MCF 10A (cell line): ENCODE results near the gene AK5. TPM values are rescaled to one million over a fixed set of nuclear protein-coding genes. Genes with fewer than 3 reads are reported as not detected.
"Not testable (repeated sequence)": the region's sequence is repeated elsewhere in the genome, so short reads cannot be mapped to it uniquely, and the experiment has no call there.

ENCODE experiments used
- BruUV-seq: library from RNA; stranded (reverse); fragments of 400-500 nt; replicated peaks from 2 replicates; lab custom pipeline; 2021; lab: Mats Ljungman, UMichigan
- CTCF ChIA-PET: fragments of 300-600 bp; sonication (Branson Sonifier 250); formaldehyde crosslinking; extraction: SDS; loops from one replicate; lab custom pipeline; 2021; ENCODE audit warnings: antibody characterized with exemption, inconsistent platforms; lab: Yijun Ruan, JAX
- POLR2A ChIA-PET: fragments of 300-600, 350-650 bp; sonication (Branson Sonifier 250); formaldehyde crosslinking; extraction: SDS; loops from one replicate; lab custom pipeline; 2020; ENCODE audit warnings: antibody characterized with exemption, inconsistent platforms; lab: Yijun Ruan, JAX
- DNase-seq: peaks from one replicate; pipeline ENCODE4 v3.0.0-alpha.2; 2018; ENCODE audit not compliant: unreplicated experiment
- H3K27ac Mint-ChIP-seq: one replicate; pipeline ENCODE4 v1.8.0; 2022; ENCODE audit warnings: mild to moderate bottlenecking, low read depth, mixed read lengths; ENCODE audit not compliant: unreplicated experiment
- H3K27me3 Mint-ChIP-seq: one replicate; pipeline ENCODE4 v1.8.0; 2022; ENCODE audit warnings: mixed read lengths; ENCODE audit not compliant: insufficient read depth, unreplicated experiment
- H3K36me3 Mint-ChIP-seq: one replicate; pipeline ENCODE4 v1.8.0; 2022; ENCODE audit warnings: mild to moderate bottlenecking, moderate library complexity, mixed read lengths; ENCODE audit not compliant: insufficient read depth, unreplicated experiment
- H3K4me1 Mint-ChIP-seq: one replicate; pipeline ENCODE4 v1.8.0; 2022; ENCODE audit warnings: mixed read lengths; ENCODE audit not compliant: insufficient read depth, unreplicated experiment
- H3K4me3 Mint-ChIP-seq: one replicate; pipeline ENCODE4 v1.8.0; 2022; ENCODE audit warnings: mild to moderate bottlenecking, moderate library complexity, mixed read lengths; ENCODE audit not compliant: unreplicated experiment
- H3K9me3 Mint-ChIP-seq: one replicate; pipeline ENCODE4 v1.8.0; 2022; ENCODE audit warnings: mixed read lengths; ENCODE audit not compliant: unreplicated experiment
- intact Hi-C: fragments of 100-400 bp; cut with micrococcal nuclease; formaldehyde crosslinking; loops from 2 replicates; pipeline ENCODE4 v1.14.1; 2022
- total RNA-seq: library from RNA; stranded (reverse); gene quantifications from 2 replicates; pipeline ENCODE4 v1.2.3, GENCODE V29; 2022
- TF ChIP-seq, protein P1 (sequence below): fragments of 200-600 bp; IDR thresholded peaks from one replicate; pipeline ENCODE4 v1.8.0; 2022; ENCODE audit warnings: antibody characterized with exemption, mild to moderate bottlenecking; ENCODE audit not compliant: unreplicated experiment

Gene AK5
- total RNA-seq, 1 experiment from 2014 or later: not detected

DNA sequence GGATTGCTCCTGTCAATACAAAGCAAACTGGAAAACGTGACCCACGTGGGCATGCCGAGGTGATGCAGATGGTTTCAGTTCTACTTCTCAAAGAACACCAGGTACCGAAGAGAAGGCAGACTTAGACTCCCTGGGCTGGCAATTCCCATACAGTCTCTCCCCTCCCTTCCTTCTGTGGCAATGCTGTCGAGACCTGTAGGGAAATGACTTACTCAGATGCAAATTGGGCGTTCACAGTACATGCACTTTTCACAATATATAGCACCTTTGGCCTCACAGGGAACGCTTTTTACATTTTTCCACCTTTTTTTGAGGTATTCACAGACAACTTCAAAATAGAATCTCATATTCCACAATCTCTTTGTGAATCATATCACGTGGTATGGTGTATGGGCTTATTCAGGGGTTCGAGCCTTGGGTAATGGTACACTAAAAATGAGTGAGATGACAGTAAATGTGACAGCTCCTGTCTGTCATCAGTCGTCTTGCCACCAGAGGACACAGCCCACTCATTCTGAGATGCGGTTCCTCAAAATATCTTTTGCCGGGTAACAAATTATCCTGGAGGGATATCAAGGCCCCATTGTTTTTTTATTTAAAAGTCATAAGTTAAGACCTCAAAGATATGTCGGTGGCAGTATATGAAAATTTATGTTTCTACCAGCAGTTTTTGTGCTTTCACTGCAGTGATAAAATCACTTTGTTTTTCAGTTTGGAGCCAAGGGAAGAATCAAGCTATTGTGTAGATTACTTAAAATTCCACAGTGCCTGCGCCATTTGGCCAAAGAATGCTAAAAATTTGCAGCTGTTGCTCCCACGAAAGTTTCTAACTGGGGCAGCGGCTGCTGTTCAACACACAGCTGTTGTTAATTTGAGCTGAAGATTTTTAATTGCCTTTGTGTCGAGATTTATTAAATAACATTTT lies 232.3 kb downstream of the AK5 start:
- TF ChIP-seq, protein P1, sequence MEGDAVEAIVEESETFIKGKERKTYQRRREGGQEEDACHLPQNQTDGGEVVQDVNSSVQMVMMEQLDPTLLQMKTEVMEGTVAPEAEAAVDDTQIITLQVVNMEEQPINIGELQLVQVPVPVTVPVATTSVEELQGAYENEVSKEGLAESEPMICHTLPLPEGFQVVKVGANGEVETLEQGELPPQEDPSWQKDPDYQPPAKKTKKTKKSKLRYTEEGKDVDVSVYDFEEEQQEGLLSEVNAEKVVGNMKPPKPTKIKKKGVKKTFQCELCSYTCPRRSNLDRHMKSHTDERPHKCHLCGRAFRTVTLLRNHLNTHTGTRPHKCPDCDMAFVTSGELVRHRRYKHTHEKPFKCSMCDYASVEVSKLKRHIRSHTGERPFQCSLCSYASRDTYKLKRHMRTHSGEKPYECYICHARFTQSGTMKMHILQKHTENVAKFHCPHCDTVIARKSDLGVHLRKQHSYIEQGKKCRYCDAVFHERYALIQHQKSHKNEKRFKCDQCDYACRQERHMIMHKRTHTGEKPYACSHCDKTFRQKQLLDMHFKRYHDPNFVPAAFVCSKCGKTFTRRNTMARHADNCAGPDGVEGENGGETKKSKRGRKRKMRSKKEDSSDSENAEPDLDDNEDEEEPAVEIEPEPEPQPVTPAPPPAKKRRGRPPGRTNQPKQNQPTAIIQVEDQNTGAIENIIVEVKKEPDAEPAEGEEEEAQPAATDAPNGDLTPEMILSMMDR: no peak
- ChIA-PET CTCF (interaction anchor here (1.1 to 2.7 kb wide), 3 partner anchors 14 to 228 kb away, joined by 3 to 14 read pairs (median 4); no protein-coding TSS in a partner anchor), POLR2A (no interaction called here)
- Mint-ChIP-seq H3K9me3 (no peaks in the 10 kb centered on the region), H3K4me1 (no peaks in the 10 kb centered on the region), H3K27ac (no peak overlapping the region), H3K4me3 (no peak overlapping the region), H3K27me3 (no peaks in the 10 kb centered on the region), H3K36me3 (no peaks in the 10 kb centered on the region)
- BruUV-seq: no TSS peak
- no peak for DNase-seq
- intact Hi-C loops: no loop called here

DNA sequence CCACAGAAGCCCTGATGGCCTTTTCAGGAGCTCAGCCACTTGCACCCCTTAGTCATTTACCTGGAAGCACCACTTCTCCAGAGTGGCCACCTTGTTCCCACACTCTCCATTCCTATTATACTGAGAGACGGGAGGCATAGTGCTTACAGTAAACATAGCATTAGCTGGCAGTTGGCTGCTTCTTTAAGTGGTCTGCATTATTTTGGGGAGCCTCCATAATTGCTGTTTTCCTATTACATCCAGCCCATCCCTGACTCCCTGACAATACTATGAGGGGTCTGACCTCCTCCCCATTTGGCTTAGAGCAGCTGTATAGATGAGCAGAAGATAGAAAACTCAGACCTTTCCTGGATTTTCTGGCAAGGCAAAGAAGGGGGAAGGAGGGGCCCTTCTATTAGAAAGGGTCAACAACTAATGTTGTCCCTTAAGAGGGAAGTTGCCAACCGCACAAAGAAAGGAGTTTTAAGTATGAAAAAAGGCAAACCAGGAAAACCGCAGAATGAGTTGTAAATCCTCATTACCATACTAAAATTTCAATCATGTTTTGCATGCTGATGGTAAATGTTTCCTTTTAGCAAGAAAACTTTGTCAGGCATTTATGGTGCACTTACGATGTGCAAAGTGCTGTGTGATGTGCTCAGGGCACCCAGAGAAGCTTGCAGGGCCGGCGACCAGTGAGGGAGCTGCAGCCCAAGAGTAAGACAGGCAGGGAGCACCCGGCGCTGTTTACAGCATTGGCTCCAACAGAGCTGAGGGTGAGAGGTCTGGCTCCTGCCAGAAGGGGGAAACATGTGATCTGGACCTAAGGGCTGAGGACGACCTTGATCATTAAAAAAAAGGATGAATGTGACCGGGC lies 233.3 kb downstream of the AK5 start:
- intact Hi-C loops: no loop called here
- H3K4me3 Mint-ChIP-seq: no peak overlapping the region
- no peaks in the 10 kb centered on the region for H3K36me3 Mint-ChIP-seq
- no peaks in the 10 kb centered on the region for H3K27me3 Mint-ChIP-seq
- no peaks in the 10 kb centered on the region for H3K4me1 Mint-ChIP-seq
- no peak for DNase-seq
- no peak overlapping the region for H3K27ac Mint-ChIP-seq
- ChIA-PET CTCF (interaction anchor here (0.6 to 2.7 kb wide), 3 partner anchors 11 to 18 kb away, joined by 3 to 14 read pairs (median 4); no protein-coding TSS in a partner anchor), POLR2A (no interaction called here)
- TF ChIP-seq, protein P1: no peak
- BruUV-seq: no TSS peak
- H3K9me3 Mint-ChIP-seq: no peaks in the 10 kb centered on the region

DNA sequence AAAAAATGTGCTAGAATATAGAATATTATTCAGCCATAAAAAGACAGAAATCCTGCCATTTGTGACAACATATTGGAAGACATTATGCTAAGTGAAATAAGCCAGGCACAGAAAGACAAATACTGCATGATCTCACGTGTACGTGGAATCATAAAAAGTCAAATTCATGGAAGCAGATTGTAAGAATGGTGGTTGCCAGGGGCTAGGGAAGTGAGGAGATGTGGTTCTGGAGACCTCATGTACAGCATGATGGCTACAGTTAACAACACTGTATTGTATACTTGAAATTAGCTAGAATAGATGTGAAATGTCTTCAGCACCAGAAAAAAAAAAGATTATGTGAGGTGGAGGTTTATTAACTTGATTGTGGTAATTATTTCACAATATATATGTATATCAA lies 234.3 kb downstream of the AK5 start:
- H3K4me3 Mint-ChIP-seq: no peak overlapping the region
- no peaks in the 10 kb centered on the region for H3K9me3 Mint-ChIP-seq
- no peak for DNase-seq
- ChIA-PET CTCF (interaction anchor here (0.7 to 2.7 kb wide), 2 partner anchors 17 to 73 kb away, joined by 3 to 14 read pairs; no protein-coding TSS in a partner anchor), POLR2A (no interaction called here)
- no TSS peak for BruUV-seq
- H3K27me3 Mint-ChIP-seq: no peaks in the 10 kb centered on the region
- intact Hi-C loops: no loop called here
- no peaks in the 10 kb centered on the region for H3K4me1 Mint-ChIP-seq
- H3K27ac Mint-ChIP-seq: no peak overlapping the region
- TF ChIP-seq, protein P1: no peak
- no peaks in the 10 kb centered on the region for H3K36me3 Mint-ChIP-seq

DNA sequence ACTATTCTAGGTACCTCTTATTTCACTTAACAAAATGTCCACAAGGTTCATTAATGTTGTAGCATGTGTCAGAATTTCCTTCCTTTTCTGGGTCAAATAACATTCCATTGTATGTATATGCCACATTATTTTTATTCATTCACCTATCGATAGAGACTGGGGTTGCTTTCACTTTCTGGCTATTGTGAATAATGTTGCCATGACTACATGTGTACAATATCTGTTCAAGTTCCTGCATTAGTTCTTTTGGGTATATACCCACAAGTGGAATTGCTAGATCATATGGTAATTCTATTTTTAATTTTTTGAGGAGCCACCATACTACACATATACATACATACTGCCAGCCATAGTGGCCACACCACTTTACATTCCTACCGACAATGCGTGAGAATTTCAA lies 242.2 kb downstream of the AK5 start:
- Mint-ChIP-seq H3K27ac (no peak overlapping the region), H3K4me1 (no peaks in the 10 kb centered on the region), H3K9me3 (peaks cover 7% of the 10 kb centered on the region), H3K36me3 (no peaks in the 10 kb centered on the region), H3K4me3 (no peak overlapping the region), H3K27me3 (no peaks in the 10 kb centered on the region)
- intact Hi-C loops: no loop called here
- DNase-seq: no peak
- no TSS peak for BruUV-seq
- TF ChIP-seq, protein P1: no peak
- ChIA-PET CTCF (interaction anchor here (3.5 kb wide), 1 partner anchor 10 kb away, joined by 15 read pairs; no protein-coding TSS in a partner anchor), POLR2A (interaction anchor here (1.0 kb wide), 1 partner anchor 90 kb away, joined by 3 read pairs; no protein-coding TSS in a partner anchor)

DNA sequence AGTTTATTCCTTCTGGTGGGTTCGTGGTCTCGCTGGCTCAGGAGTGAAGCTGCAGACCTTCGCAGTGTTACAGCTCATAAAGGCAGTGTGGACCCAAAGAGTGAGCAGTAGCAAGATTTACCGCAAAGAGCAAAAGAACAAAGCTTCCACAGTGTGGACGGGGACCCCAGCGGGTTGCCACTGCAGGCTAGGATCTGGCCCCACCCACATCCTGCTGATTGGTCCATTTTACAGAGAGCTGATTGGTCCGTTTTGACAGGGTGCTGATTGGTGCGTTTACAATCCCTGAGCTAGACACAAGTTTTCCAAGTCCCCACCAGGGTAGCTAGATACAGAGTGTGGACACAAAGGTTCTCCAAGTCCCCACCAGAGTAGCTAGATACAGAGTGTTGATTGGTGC lies 249.3 kb downstream of the AK5 start:
- H3K36me3 Mint-ChIP-seq, H3K27ac Mint-ChIP-seq, BruUV-seq, H3K4me3 Mint-ChIP-seq, DNase-seq, H3K9me3 Mint-ChIP-seq, POLR2A ChIA-PET, H3K27me3 Mint-ChIP-seq, H3K4me1 Mint-ChIP-seq: not testable (repeated sequence)
- CTCF ChIA-PET: interaction anchor here (0.8 to 1.1 kb wide), 2 partner anchors 381 to 1209 kb away, joined by 3 to 4 read pairs; no protein-coding TSS in a partner anchor
- intact Hi-C loops: loop anchor here (10.0 kb wide), 2 partner anchors 216 to 1376 kb away; no protein-coding TSS in a partner anchor
